ENCODE results near the gene NANOG. TPM values are rescaled to one million over a fixed set of nuclear protein-coding genes. Genes with fewer than 3 reads are reported as not detected.
"Not testable (repeated sequence)": the region's sequence is repeated elsewhere in the genome, so short reads cannot be mapped to it uniquely, and the experiment has no call there.

NANOG gene
- polyA plus RNA-seq, 3 donors: not detected

DNA sequence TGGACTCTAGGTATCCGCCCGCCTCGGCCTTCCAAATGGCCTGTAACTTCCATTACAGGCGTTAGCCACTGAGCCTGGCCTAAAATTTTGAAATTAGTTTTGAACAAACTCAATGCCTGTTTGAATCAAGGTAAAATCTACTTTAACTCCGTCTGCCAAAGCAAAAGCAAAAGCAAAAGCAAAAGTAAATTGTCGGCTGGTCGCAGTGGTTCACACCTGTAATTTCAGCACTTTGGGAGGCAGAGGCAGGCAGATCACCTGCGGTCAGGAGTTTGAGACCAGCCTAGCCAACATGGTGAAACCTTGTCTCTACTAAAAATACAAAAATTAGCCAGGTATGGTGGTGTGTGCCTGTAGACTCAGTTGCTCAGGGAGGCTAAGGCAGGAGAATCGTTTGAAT lies 33.5 kb upstream of the NANOG start:
- H3K27me3 ChIP-seq (ENCODE audit: control insufficient read depth in 2 of 2, insufficient read depth in 2 of 2, low read length in 2 of 2); H3K9ac ChIP-seq (ENCODE audit: insufficient read depth, low read length, poor library complexity, severe bottlenecking); intact Hi-C loops (cut with micrococcal nuclease); H3K9me3 ChIP-seq (replicated peaks in 1 of 2; ENCODE audit: control insufficient read depth in 1 of 2, insufficient read depth in 1 of 2, low read length in 2 of 2); H3K36me3 Mint-ChIP-seq; H3K27ac ChIP-seq (ENCODE audit: low read depth in 1 of 2, low read length in 2 of 2); H3K27ac Mint-ChIP-seq; H3K4me3 ChIP-seq (replicated peaks in 1 of 3; ENCODE audit: low read depth in 2 of 3, low read length in 3 of 3); H3K36me3 ChIP-seq (replicated peaks in 1 of 2; ENCODE audit: control insufficient read depth in 1 of 2, insufficient read depth in 2 of 2, low read length in 2 of 2); H3K79me2 ChIP-seq (ENCODE audit: insufficient read depth, low read length); H3K9me3 Mint-ChIP-seq; H4K20me1 ChIP-seq (ENCODE audit: insufficient read depth, low read length); H3K27me3 Mint-ChIP-seq (ENCODE audit: low read depth in 3 of 3); DNase-seq; H3K4me2 ChIP-seq (replicated peaks; ENCODE audit: extremely low read depth, low read length, poor library complexity, severe bottlenecking): not testable (repeated sequence)
- Histone ChIP-seq H3K4me1 (ENCODE audit: control insufficient read depth in 1 of 2, insufficient read depth in 2 of 2, low read length in 2 of 2) (peaks cover 34 to 36% of the 10 kb centered on the region in 2 donors), H2AFZ (ENCODE audit: insufficient read depth, low read depth, low read length, poor library complexity, severe bottlenecking) (peak overlapping the region; percentile 29)
- Mint-ChIP-seq H3K4me3 (peak overlapping the region; percentile 45 to 55), H3K4me1 (peaks cover 48% of the 10 kb centered on the region)
- WGBS (ENCODE audit: insufficient coverage): 77% methylated on average over 8 of the region's 9 CpGs

DNA sequence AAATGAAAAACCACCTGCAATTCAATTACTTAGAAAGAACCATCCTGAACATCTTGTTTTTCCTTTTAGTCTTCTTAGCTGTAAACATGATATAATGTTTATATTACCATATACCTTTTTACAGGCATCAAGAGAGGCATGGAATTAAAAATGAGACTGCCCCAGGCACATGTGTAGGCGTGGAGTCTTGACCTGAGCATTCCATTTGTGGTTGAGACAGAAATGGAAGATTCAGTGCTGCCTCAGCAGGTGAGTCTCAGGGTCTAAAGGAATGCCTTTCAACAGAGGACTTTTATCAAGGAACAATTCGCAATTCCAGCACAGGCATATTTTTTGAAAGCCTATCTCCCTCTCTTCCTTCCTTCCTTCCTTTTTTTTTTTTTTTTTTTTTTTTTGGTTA lies 32.2 kb upstream of the NANOG start:
- WGBS (ENCODE audit: insufficient coverage): 80% methylated on average over 1 of the region's 2 CpGs
- Histone ChIP-seq H4K20me1 (ENCODE audit: insufficient read depth, low read length) (no peaks in the 10 kb centered on the region), H2AFZ (ENCODE audit: insufficient read depth, low read depth, low read length, poor library complexity, severe bottlenecking) (no peak overlapping the region), H3K4me1 (ENCODE audit: control insufficient read depth in 1 of 2, insufficient read depth in 2 of 2, low read length in 2 of 2) (peaks cover 34 to 36% of the 10 kb centered on the region in 2 donors), H3K9ac (ENCODE audit: insufficient read depth, low read length, poor library complexity, severe bottlenecking) (no peak overlapping the region), H3K36me3 (replicated peaks in 1 of 2; ENCODE audit: control insufficient read depth in 1 of 2, insufficient read depth in 2 of 2, low read length in 2 of 2) (no peaks in the 10 kb centered on the region), H3K4me3 (replicated peaks in 1 of 3; ENCODE audit: low read depth in 2 of 3, low read length in 3 of 3) (no peak overlapping the region), H3K27ac (ENCODE audit: low read depth in 1 of 2, low read length in 2 of 2) (no peak overlapping the region), H3K79me2 (ENCODE audit: insufficient read depth, low read length) (no peaks in the 10 kb centered on the region), H3K27me3 (ENCODE audit: control insufficient read depth in 2 of 2, insufficient read depth in 2 of 2, low read length in 2 of 2) (no peaks in the 10 kb centered on the region), H3K9me3 (replicated peaks in 1 of 2; ENCODE audit: control insufficient read depth in 1 of 2, insufficient read depth in 1 of 2, low read length in 2 of 2) (no peaks in the 10 kb centered on the region), H3K4me2 (replicated peaks; ENCODE audit: extremely low read depth, low read length, poor library complexity, severe bottlenecking) (no peak overlapping the region)
- no peak overlapping the region for H3K27ac Mint-ChIP-seq
- no peaks in the 10 kb centered on the region for H3K9me3 Mint-ChIP-seq
- H3K4me3 Mint-ChIP-seq: no peak overlapping the region
- DNase-seq: no peak
- peaks cover 46% of the 10 kb centered on the region for H3K4me1 Mint-ChIP-seq
- TF ChIP-seq, protein P1, sequence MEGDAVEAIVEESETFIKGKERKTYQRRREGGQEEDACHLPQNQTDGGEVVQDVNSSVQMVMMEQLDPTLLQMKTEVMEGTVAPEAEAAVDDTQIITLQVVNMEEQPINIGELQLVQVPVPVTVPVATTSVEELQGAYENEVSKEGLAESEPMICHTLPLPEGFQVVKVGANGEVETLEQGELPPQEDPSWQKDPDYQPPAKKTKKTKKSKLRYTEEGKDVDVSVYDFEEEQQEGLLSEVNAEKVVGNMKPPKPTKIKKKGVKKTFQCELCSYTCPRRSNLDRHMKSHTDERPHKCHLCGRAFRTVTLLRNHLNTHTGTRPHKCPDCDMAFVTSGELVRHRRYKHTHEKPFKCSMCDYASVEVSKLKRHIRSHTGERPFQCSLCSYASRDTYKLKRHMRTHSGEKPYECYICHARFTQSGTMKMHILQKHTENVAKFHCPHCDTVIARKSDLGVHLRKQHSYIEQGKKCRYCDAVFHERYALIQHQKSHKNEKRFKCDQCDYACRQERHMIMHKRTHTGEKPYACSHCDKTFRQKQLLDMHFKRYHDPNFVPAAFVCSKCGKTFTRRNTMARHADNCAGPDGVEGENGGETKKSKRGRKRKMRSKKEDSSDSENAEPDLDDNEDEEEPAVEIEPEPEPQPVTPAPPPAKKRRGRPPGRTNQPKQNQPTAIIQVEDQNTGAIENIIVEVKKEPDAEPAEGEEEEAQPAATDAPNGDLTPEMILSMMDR (IDR thresholded peaks at IDR 0.05): no peak
- intact Hi-C loops (cut with micrococcal nuclease): no loop called here
- peaks cover 0 to 2% (median 0%) of the 10 kb centered on the region in 3 donors for H3K27me3 Mint-ChIP-seq (ENCODE audit: low read depth in 3 of 3)
- no peaks in the 10 kb centered on the region for H3K36me3 Mint-ChIP-seq
